PC-9 (cell line): ENCODE measurements around the gene SIDT1. TPM values are rescaled to one million over a fixed set of nuclear protein-coding genes. Genes with fewer than 3 reads are reported as not detected.

Source experiments
- BruUV-seq: library from RNA; stranded (reverse); fragments of 400-500 nt; replicated peaks from 2 replicates; lab custom pipeline; 2021; lab: Mats Ljungman, UMichigan
- CTCF ChIA-PET: fragments of 300-600 bp; sonication (Branson Sonifier 250); formaldehyde crosslinking; loops from one replicate; lab custom pipeline; 2022; ENCODE audit warnings: antibody characterized with exemption; lab: Charles Lee
- POLR2A ChIA-PET: fragments of 300-600 bp; sonication (Branson Sonifier 250); formaldehyde crosslinking; loops from one replicate; lab custom pipeline; 2022; ENCODE audit warnings: antibody characterized with exemption; ENCODE audit not compliant: unreplicated experiment; lab: Charles Lee
- DNase-seq, 2 experiments: peaks; one replicate each; pipeline versions ENCODE4 v3.0.0 to v3.0.0-alpha.2; 2015 to 2022; ENCODE audit warnings: mixed read lengths in 1 of 2
- H2AFZ ChIP-seq: fragments of 200-600 bp; sonication (generic); 2 replicates; pipeline ENCODE4 v1.8.1; 2017; ENCODE audit warnings: antibody characterized with exemption
- H3F3A ChIP-seq: fragments of 200-600 bp; sonication (generic); 2 replicates; pipeline ENCODE4 v1.8.1; 2017; ENCODE audit warnings: antibody characterized with exemption, mild to moderate bottlenecking, low read depth; ENCODE audit not compliant: insufficient read depth
- H3K27ac ChIP-seq: fragments of 200-600 bp; sonication (generic); 2 replicates; pipeline ENCODE4 v1.6.1; 2016; ENCODE audit warnings: mixed run types
- H3K27me3 ChIP-seq: fragments of 200-600 bp; sonication (generic); 2 replicates; pipeline ENCODE4 v1.6.1; 2016; ENCODE audit warnings: low read depth, mixed run types; ENCODE audit not compliant: insufficient read depth
- H3K36me3 ChIP-seq: fragments of 200-600 bp; sonication (generic); 2 replicates; pipeline ENCODE4 v1.6.1; 2016; ENCODE audit warnings: low read depth, mixed run types
- H3K4me1 ChIP-seq: fragments of 200-600 bp; sonication (generic); replicated peaks from 2 replicates; pipeline ENCODE4 v1.6.1; 2016; ENCODE audit warnings: mixed run types; ENCODE audit not compliant: insufficient read depth
- H3K4me2 ChIP-seq: fragments of 200-600 bp; sonication (generic); 2 replicates; pipeline ENCODE4 v1.6.1; 2017; ENCODE audit warnings: mixed run types
- H3K4me3 ChIP-seq: fragments of 200-600 bp; sonication (generic); 2 replicates; pipeline ENCODE4 v1.6.1; 2016; ENCODE audit warnings: mixed run types
- H3K79me2 ChIP-seq: fragments of 200-600 bp; sonication (generic); 2 replicates; pipeline ENCODE4 v1.6.1; 2017; ENCODE audit warnings: low read depth, mixed run types
- H3K9me2 ChIP-seq: fragments of 200-600 bp; sonication (generic); 2 replicates; pipeline ENCODE4 v1.8.1; 2017; ENCODE audit warnings: mild to moderate bottlenecking; ENCODE audit not compliant: insufficient read depth
- H3K9me3 ChIP-seq: fragments of 200-600 bp; sonication (generic); 2 replicates; pipeline ENCODE4 v1.8.1; 2016; ENCODE audit warnings: low read depth; ENCODE audit not compliant: insufficient read depth
- H4K20me1 ChIP-seq: fragments of 200-600 bp; sonication (generic); 2 replicates; pipeline ENCODE4 v1.8.1; 2017; ENCODE audit not compliant: insufficient read depth
- EZH2 ChIP-seq: fragments of 200-600 bp; sonication (generic); IDR thresholded peaks from 2 replicates; pipeline ENCODE4 v1.8.0; 2017; ENCODE audit warnings: antibody characterized with exemption, low read depth
- intact Hi-C: fragments of 100-400 bp; cut with micrococcal nuclease; formaldehyde crosslinking; loops from one replicate; pipeline ENCODE4 v1.10.0; 2022; ENCODE audit not compliant: unreplicated experiment
- total RNA-seq: library from RNA; stranded (reverse); gene quantifications from 2 replicates; pipeline ENCODE4 v1.2.3, GENCODE V29; 2021
- TF ChIP-seq, protein P1 (sequence below): fragments of 200-600 bp; sonication (generic); conservative IDR thresholded peaks from 2 replicates; pipeline ENCODE4 v1.6.1; 2017; ENCODE audit warnings: mixed run types, antibody characterized with exemption, mild to moderate bottlenecking, moderate library complexity

Gene SIDT1
- total RNA-seq, 1 experiment from 2014 or later, result 1.2 TPM

DNA sequence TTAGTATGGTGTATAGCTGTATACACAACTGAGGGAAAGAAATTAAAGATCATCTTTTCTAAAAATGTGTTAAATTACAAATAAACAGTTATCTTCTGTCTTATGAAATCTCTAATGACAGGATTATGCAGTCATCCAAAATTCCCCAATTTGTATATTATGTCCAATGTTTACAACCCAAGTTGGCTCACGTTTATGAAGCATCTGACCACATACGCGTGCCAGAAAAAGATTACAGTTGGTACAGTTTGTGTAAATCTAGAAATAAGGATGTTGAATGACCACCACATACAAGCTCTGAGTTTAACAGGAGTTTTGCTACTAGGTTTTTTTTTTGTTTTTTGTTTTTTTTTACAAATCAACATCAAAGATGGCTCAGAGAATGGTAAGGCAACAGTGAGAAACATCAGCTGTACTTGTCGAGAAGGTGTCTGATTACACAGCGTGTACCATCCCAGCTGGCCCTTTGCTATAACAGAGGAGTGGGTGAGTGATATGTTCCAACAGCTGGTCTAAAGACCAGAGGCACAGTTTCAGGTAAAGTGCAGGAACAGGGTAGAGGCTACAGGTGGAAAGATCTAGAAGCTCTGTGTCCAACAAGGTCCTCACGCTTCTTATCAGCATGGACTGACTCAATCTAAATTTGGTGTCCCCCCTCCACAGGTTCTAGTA lies 117.0 kb downstream of the SIDT1 start:
- H3K36me3 ChIP-seq, result no peaks in the 10 kb centered on the region
- no peaks in the 10 kb centered on the region for H3K27me3 ChIP-seq
- no peaks in the 10 kb centered on the region for H3F3A ChIP-seq
- TF ChIP-seq EZH2, result no peak
- TF ChIP-seq, protein P1, sequence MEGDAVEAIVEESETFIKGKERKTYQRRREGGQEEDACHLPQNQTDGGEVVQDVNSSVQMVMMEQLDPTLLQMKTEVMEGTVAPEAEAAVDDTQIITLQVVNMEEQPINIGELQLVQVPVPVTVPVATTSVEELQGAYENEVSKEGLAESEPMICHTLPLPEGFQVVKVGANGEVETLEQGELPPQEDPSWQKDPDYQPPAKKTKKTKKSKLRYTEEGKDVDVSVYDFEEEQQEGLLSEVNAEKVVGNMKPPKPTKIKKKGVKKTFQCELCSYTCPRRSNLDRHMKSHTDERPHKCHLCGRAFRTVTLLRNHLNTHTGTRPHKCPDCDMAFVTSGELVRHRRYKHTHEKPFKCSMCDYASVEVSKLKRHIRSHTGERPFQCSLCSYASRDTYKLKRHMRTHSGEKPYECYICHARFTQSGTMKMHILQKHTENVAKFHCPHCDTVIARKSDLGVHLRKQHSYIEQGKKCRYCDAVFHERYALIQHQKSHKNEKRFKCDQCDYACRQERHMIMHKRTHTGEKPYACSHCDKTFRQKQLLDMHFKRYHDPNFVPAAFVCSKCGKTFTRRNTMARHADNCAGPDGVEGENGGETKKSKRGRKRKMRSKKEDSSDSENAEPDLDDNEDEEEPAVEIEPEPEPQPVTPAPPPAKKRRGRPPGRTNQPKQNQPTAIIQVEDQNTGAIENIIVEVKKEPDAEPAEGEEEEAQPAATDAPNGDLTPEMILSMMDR, result no peak
- no peak overlapping the region for H3K4me2 ChIP-seq
- H3K4me1 ChIP-seq, result no peaks in the 10 kb centered on the region
- H3K4me3 ChIP-seq, result no peak overlapping the region
- peaks cover 13% of the 10 kb centered on the region; the same call in 1 of the 2 replicates for H3K9me3 ChIP-seq
- H3K79me2 ChIP-seq, result no peaks in the 10 kb centered on the region
- ChIA-PET POLR2A (no interaction called here), CTCF (no interaction called here)
- no peaks in the 10 kb centered on the region for H3K9me2 ChIP-seq
- BruUV-seq, result no TSS peak
- intact Hi-C loops, result no loop called here
- H3K27ac ChIP-seq, result no peak overlapping the region
- H4K20me1 ChIP-seq, result no peaks in the 10 kb centered on the region
- DNase-seq, result no peak
- H2AFZ ChIP-seq, result no peak overlapping the region

DNA sequence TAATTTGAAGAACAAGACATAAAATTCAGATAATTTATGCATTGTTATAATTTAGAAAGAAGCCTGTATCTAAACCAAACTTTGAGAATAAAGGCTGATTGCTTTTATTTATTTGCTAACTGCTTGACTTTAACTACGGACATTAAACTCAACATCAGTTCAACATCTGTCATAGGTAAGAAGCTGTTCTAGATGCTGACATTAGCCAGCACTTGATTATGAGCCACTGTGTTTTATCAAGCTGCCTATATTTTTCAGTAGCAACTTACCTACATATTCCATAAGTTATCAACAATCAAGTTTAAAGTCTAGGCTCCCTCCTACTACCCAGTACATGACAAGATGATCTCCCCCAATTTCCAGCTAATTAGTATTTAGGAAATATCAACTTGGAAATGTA lies 122.0 kb downstream of the SIDT1 start:
- TF ChIP-seq, protein P1, result no peak
- TF ChIP-seq EZH2, result no peak
- H3K4me1 ChIP-seq, result no peaks in the 10 kb centered on the region
- ChIA-PET CTCF (interaction anchor here (0.6 kb wide), 1 partner anchor 638 kb away, joined by 3 read pairs; no protein-coding TSS in a partner anchor), POLR2A (no interaction called here)
- no peaks in the 10 kb centered on the region for H3K9me3 ChIP-seq
- DNase-seq, result no peak
- no peak overlapping the region for H2AFZ ChIP-seq
- no peaks in the 10 kb centered on the region for H3K79me2 ChIP-seq
- BruUV-seq, result no TSS peak
- no peaks in the 10 kb centered on the region for H3F3A ChIP-seq
- H3K36me3 ChIP-seq, result no peaks in the 10 kb centered on the region
- no peak overlapping the region for H3K4me3 ChIP-seq
- H3K27me3 ChIP-seq, result no peaks in the 10 kb centered on the region
- no peak overlapping the region for H3K4me2 ChIP-seq
- no peaks in the 10 kb centered on the region for H3K9me2 ChIP-seq
- intact Hi-C loops, result no loop called here
- H4K20me1 ChIP-seq, result no peaks in the 10 kb centered on the region
- H3K27ac ChIP-seq, result no peak overlapping the region

DNA sequence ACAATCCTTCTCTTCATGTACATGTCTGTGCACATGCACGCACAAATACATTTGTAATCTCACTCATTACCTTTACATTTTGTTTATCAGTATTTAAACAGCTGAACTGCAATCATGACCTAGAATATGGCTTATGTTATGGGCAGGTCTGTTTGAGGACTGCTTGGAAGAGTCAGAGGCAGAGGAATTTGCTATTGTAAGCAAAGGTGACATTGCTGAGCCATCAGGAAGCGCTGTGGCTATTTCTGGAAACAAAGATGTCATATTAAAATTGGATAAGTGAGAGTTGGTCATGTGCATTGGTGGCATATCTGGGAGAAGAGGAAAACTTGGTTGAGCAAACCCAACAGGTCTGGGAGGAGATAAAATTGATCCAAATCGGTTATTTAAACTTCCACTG lies 122.5 kb downstream of the SIDT1 start:
- H3K27ac ChIP-seq, result no peak overlapping the region
- ChIA-PET POLR2A (no interaction called here), CTCF (interaction anchor here (0.6 kb wide), 1 partner anchor 639 kb away, joined by 3 read pairs; no protein-coding TSS in a partner anchor)
- H3K9me3 ChIP-seq, result no peaks in the 10 kb centered on the region
- H3K4me2 ChIP-seq, result no peak overlapping the region
- no peaks in the 10 kb centered on the region for H3K27me3 ChIP-seq
- no peaks in the 10 kb centered on the region for H4K20me1 ChIP-seq
- H3K9me2 ChIP-seq, result no peaks in the 10 kb centered on the region
- no peaks in the 10 kb centered on the region for H3K4me1 ChIP-seq
- no peak for DNase-seq
- H2AFZ ChIP-seq, result no peak overlapping the region
- TF ChIP-seq, protein P1, result no peak
- TF ChIP-seq EZH2, result no peak
- no peak overlapping the region for H3K4me3 ChIP-seq
- no peaks in the 10 kb centered on the region for H3F3A ChIP-seq
- BruUV-seq, result no TSS peak
- intact Hi-C loops, result no loop called here
- no peaks in the 10 kb centered on the region for H3K79me2 ChIP-seq
- no peaks in the 10 kb centered on the region for H3K36me3 ChIP-seq
